Hepatocyte (in vitro differentiated cells): Measurements from ENCODE around the gene SLC2A10. TPM values are rescaled to one million over a fixed set of nuclear protein-coding genes. Genes with fewer than 3 reads are reported as not detected.

Source experiments
- DNase-seq: peaks from one replicate; pipeline ENCODE4 v3.0.0-alpha.2; 2016; ENCODE audit warnings: low spot score
- H2AFZ ChIP-seq: fragments of 200-600 bp; sonication (generic); 2 replicates; pipeline ENCODE4 v1.6.0; 2016; ENCODE audit warnings: antibody characterized with exemption, mild to moderate bottlenecking
- H3K27ac ChIP-seq: fragments of 200-600 bp; sonication (generic); 2 replicates; pipeline ENCODE4 v1.5.1; 2016; ENCODE audit warnings: mild to moderate bottlenecking
- H3K27me3 ChIP-seq: fragments of 200-600 bp; sonication (generic); 2 replicates; pipeline ENCODE4 v1.6.1; 2016
- H3K36me3 ChIP-seq: fragments of 200-600 bp; sonication (generic); replicated peaks from 2 replicates; pipeline ENCODE4 v1.5.1; 2016; ENCODE audit warnings: low read depth; ENCODE audit not compliant: insufficient read depth
- H3K4me1 ChIP-seq: fragments of 200-600 bp; sonication (generic); 2 replicates; pipeline ENCODE4 v1.5.1; 2016; ENCODE audit warnings: mild to moderate bottlenecking, moderate library complexity; ENCODE audit not compliant: insufficient read depth
- H3K4me2 ChIP-seq: fragments of 200-600 bp; sonication (generic); 2 replicates; pipeline ENCODE4 v1.6.0; 2016
- H3K4me3 ChIP-seq: fragments of 200-600 bp; sonication (generic); 2 replicates; pipeline ENCODE4 v1.5.1; 2016; ENCODE audit warnings: mild to moderate bottlenecking
- H3K79me2 ChIP-seq: fragments of 200-600 bp; sonication (generic); 2 replicates; pipeline ENCODE4 v1.6.0; 2017; ENCODE audit warnings: mild to moderate bottlenecking
- H3K9me2 ChIP-seq: fragments of 200-600 bp; sonication (generic); replicated peaks from 2 replicates; pipeline ENCODE4 v1.6.0; 2017; ENCODE audit warnings: mild to moderate bottlenecking; ENCODE audit not compliant: insufficient read depth
- H3K9me3 ChIP-seq: fragments of 200-600 bp; sonication (generic); 2 replicates; pipeline ENCODE4 v1.5.1; 2016; ENCODE audit warnings: low read depth, mild to moderate bottlenecking
- H4K20me1 ChIP-seq: fragments of 200-600 bp; sonication (generic); 2 replicates; pipeline ENCODE4 v1.6.0; 2016; ENCODE audit warnings: mild to moderate bottlenecking; ENCODE audit not compliant: insufficient read depth, poor library complexity, severe bottlenecking
- CTCF ChIP-seq: fragments of 200-600 bp; sonication (generic); IDR thresholded peaks from 2 replicates; pipeline ENCODE4 v1.5.1; 2016; ENCODE audit warnings: antibody characterized with exemption, mild to moderate bottlenecking; ENCODE audit not compliant: poor library complexity
- EZH2 ChIP-seq: fragments of 200-600 bp; sonication (generic); IDR thresholded peaks from 2 replicates; pipeline ENCODE4 v1.6.1; 2016; ENCODE audit warnings: antibody characterized with exemption, mild to moderate bottlenecking, borderline replicate concordance
- EZH2phosphoT487 ChIP-seq: fragments of 200-600 bp; sonication (generic); IDR thresholded peaks from one replicate; pipeline ENCODE4 v1.6.1; 2018; ENCODE audit warnings: antibody characterized with exemption, mild to moderate bottlenecking, low read depth, moderate library complexity; ENCODE audit not compliant: unreplicated experiment, severe bottlenecking
- WGBS: methylation state at CpG from one replicate; pipeline ENCODE4 v1.1.6; 2016; ENCODE audit warnings: low lambda C conversion rate; ENCODE audit errors: missing lambda C conversion rate; 5-methylcytosine and 5-hydroxymethylcytosine counted together
- polyA plus RNA-seq: library from polyadenylated mRNA; unstranded; fragments of >200 nt; fragmentation: Nextera tagmentation; extraction: Ambion mirVana; gene quantifications from 2 replicates; pipeline ENCODE4 v1.2.1, GENCODE V29; 2016
- total RNA-seq: library from RNA; depleted of rRNA; stranded (reverse); fragments of >200 nt; gene quantifications from 2 replicates; pipeline ENCODE4 v1.2.3, GENCODE V29; 2014

Gene SLC2A10
- total and polyA plus RNA-seq, 2 experiments from 2014 or later, result 23.4 to 37.2 TPM

- Histone ChIP-seq H3K4me2 (no peak overlapping the region), H3K4me1 (no peaks in the 10 kb centered on the region), H3K9me2 (no peaks in the 10 kb centered on the region), H3K27ac (no peak overlapping the region), H3K79me2 (no peaks in the 10 kb centered on the region), H3K4me3 (no peak overlapping the region), H2AFZ (no peak overlapping the region), H3K9me3 (no peaks in the 10 kb centered on the region), H4K20me1 (no peaks in the 10 kb centered on the region), H3K36me3 (no peaks in the 10 kb centered on the region), H3K27me3 (peaks cover 3% of the 10 kb centered on the region)
- TF ChIP-seq EZH2phosphoT487, result no peak
- WGBS, result 78% methylated on average over 7 of the region's 7 CpGs
- DNase-seq, result no peak
Observed at GRCh38 chr20:46777331-46777730, 67.9 kb downstream of the SLC2A10 start.

GRCh38 chr20:46779831-46780230 lies 70.4 kb downstream of the SLC2A10 start:
- no peaks in the 10 kb centered on the region for H3K4me1 ChIP-seq
- H3K27me3 ChIP-seq, result peaks cover 3% of the 10 kb centered on the region
- H3K4me3 ChIP-seq, result no peak overlapping the region
- H3K9me3 ChIP-seq, result no peaks in the 10 kb centered on the region
- H3K9me2 ChIP-seq, result no peaks in the 10 kb centered on the region
- H3K79me2 ChIP-seq, result no peaks in the 10 kb centered on the region
- no peak for DNase-seq
- no peak overlapping the region for H3K4me2 ChIP-seq
- H3K27ac ChIP-seq, result no peak overlapping the region
- TF ChIP-seq EZH2 (no peak), EZH2phosphoT487 (no peak), CTCF (no peak)
- H2AFZ ChIP-seq, result no peak overlapping the region
- no peaks in the 10 kb centered on the region for H4K20me1 ChIP-seq
- 80% methylated on average over 4 of the region's 4 CpGs for WGBS
- no peaks in the 10 kb centered on the region for H3K36me3 ChIP-seq

GRCh38 chr20:46784436-46785127 lies 75.1 kb downstream of the SLC2A10 start:
- no peak for DNase-seq
- no peaks in the 10 kb centered on the region for H3K36me3 ChIP-seq
- no peaks in the 10 kb centered on the region for H3K79me2 ChIP-seq
- no peaks in the 10 kb centered on the region for H3K27me3 ChIP-seq
- H3K9me3 ChIP-seq, result no peaks in the 10 kb centered on the region
- no peak overlapping the region for H3K4me2 ChIP-seq
- no peak overlapping the region for H3K27ac ChIP-seq
- H2AFZ ChIP-seq, result no peak overlapping the region
- no peaks in the 10 kb centered on the region for H4K20me1 ChIP-seq
- H3K4me1 ChIP-seq, result peaks cover 8% of the 10 kb centered on the region
- WGBS, result 59% methylated on average over 15 of the region's 15 CpGs
- H3K9me2 ChIP-seq, result no peaks in the 10 kb centered on the region
- H3K4me3 ChIP-seq, result no peak overlapping the region
- TF ChIP-seq EZH2, result no peak
- TF ChIP-seq EZH2phosphoT487, result no peak
- TF ChIP-seq CTCF, result no peak

Other genes with a start within 250 kb of the SLC2A10 start
- 9.2 and 12.6 TPM in 2 replicates for gene ZNF334, start 196.1 kb upstream of the SLC2A10 start, total RNA-seq
- 6.3 and 8.8 TPM in 2 replicates for gene ZNF334, start 196.1 kb upstream of the SLC2A10 start, polyA plus RNA-seq
- gene OCSTAMP, start 159.0 kb upstream of the SLC2A10 start, total RNA-seq, result not detected in 2 replicates
- gene OCSTAMP, start 159.0 kb upstream of the SLC2A10 start, polyA plus RNA-seq, result not detected in 2 replicates
- gene SLC13A3, start 58.2 kb upstream of the SLC2A10 start, total RNA-seq, result 1.8 and 2.4 TPM in 2 replicates
- gene SLC13A3, start 58.2 kb upstream of the SLC2A10 start, polyA plus RNA-seq, result 6.7 and 9.4 TPM in 2 replicates
- gene TP53RK, start 20.2 kb upstream of the SLC2A10 start, total RNA-seq, result 19.6 and 22.7 TPM in 2 replicates
- gene TP53RK, start 20.2 kb upstream of the SLC2A10 start, polyA plus RNA-seq, result 19.8 and 21.4 TPM in 2 replicates
- 1.4 and 1.8 TPM in 2 replicates for gene EYA2, start 185.2 kb downstream of the SLC2A10 start, total RNA-seq
- 1.4 and 2.0 TPM in 2 replicates for gene EYA2, start 185.2 kb downstream of the SLC2A10 start, polyA plus RNA-seq